NB4 (cell line): ENCODE measurements around the gene FSTL4.

Source experiments
- DNase-seq: peaks from one replicate; pipeline ENCODE4 v3.0.0; 2010; ENCODE audit warnings: low read depth
- H3K4me3 ChIP-seq: one replicate; pipeline ENCODE4 v1.5.1; 2011; ENCODE audit warnings: mild to moderate bottlenecking, low read depth, low read length, moderate library complexity
- CTCF ChIP-seq: IDR thresholded peaks from one replicate; pipeline ENCODE4 v1.5.1; 2012; ENCODE audit warnings: low read depth, low read length
- MAX ChIP-seq: IDR thresholded peaks from 2 replicates; pipeline ENCODE4 v1.6.1; 2011; ENCODE audit warnings: low read depth, low read length
- MYC ChIP-seq: IDR thresholded peaks from 2 replicates; pipeline ENCODE4 v1.6.1; 2011; ENCODE audit warnings: low read depth, low read length
- POLR2A ChIP-seq: IDR thresholded peaks from 2 replicates; pipeline ENCODE4 v1.6.1; 2011; ENCODE audit warnings: mild to moderate bottlenecking; ENCODE audit not compliant: insufficient read length; ENCODE audit errors: extremely low read depth

FSTL4 gene

GRCh38 chr5:133652951-133653759, 40.8 kb upstream of the FSTL4 start:
- no peak overlapping the region for H3K4me3 ChIP-seq
- TF ChIP-seq CTCF = no peak
- no peak for TF ChIP-seq MAX
- TF ChIP-seq POLR2A = no peak
- no peak for TF ChIP-seq MYC
- DNase-seq = no peak

DNA sequence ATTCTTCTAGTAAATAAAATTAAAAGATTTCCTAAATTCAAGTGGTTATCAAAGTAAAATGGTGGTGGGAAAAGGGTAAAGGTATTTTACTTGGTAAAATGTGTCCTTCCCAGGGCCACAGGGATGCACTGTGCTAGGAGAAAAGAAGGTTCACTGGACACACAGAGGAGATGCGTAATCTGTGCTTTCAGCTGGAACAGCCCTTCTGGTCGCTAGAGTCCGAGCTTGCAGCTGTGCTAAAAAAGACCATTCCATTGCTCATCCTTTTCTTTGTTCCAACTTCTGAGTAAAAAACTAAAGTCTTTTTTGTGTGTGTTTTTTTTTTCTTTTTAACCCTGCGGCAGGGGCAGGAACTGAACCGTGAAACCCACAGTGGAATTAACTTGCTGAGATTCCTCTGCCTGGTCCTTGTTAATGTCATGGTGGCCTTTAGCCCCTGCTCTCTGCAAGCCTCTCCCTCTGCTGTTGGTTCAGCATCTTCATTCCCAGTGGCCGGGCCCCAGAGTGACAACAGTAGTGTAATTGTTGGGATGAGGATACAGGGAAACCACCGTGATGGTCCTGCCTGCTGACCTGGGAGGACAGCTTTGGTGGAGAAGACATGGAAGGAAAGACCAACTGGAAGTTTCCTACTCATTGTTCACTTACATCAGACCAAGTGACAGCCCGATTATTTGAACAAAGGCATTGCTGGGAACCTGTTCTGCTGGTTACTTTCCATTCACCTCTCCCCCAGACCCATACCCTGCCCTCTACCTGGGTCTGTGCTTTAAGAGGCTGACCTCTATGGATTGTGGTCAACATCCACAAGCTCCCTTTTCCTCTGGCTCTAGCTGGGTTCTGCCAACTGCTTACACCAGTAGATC, 31.9 kb upstream of the FSTL4 start:
- H3K4me3 ChIP-seq = no peak overlapping the region
- no peak for DNase-seq
- no peak for TF ChIP-seq POLR2A
- no peak for TF ChIP-seq MAX
- no peak for TF ChIP-seq CTCF
- no peak for TF ChIP-seq MYC

DNA sequence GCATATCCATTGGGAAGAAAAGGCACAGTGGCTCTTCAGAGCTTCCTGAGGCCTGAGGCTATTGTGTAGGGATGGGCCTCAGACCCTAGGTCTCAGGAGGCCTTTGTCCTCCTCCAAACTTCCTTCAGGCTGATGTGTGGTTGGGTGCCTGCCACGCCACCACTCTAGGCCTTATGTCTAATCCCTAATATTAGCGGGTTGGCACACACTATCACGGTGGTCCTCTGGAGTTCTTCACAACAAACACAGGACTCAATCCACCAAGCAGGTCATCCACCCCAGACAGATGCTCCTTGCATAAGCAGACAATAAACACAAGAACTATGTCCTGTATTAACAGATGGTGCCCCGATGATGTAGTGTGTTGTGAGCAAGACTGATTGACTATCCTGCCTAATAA, 31.0 kb upstream of the FSTL4 start:
- no peak for DNase-seq

GRCh38 chr5:133642153-133642722, 29.9 kb upstream of the FSTL4 start:
- no peak for TF ChIP-seq POLR2A
- no peak for TF ChIP-seq MYC
- no peak for TF ChIP-seq MAX
- no peak for TF ChIP-seq CTCF
- no peak overlapping the region for H3K4me3 ChIP-seq
- DNase-seq = no peak

More for the DNA sequence above, 31.0 kb upstream of the FSTL4 start:
- no peak overlapping the region for H3K4me3 ChIP-seq
- TF ChIP-seq POLR2A = no peak

GRCh38 chr5:133641683-133642082, 29.3 kb upstream of the FSTL4 start:
- TF ChIP-seq MYC = no peak
- no peak for TF ChIP-seq CTCF
- TF ChIP-seq POLR2A = no peak
- TF ChIP-seq MAX = no peak
- H3K4me3 ChIP-seq = no peak overlapping the region
- no peak for DNase-seq
